ENCODE measurements around the gene PEX10.

Gene PEX10

GRCh38 chr1:2432441-2432844, 20.1 kb upstream of the PEX10 start:
- no peak for DNase-seq (ENCODE audit: low read depth)
- no peak for TF ChIP-seq CTCF (IDR thresholded peaks at IDR 0.05; ENCODE audit: low read length, missing control alignments)
- no peak overlapping the region for H3K4me3 ChIP-seq (replicated peaks; ENCODE audit: low read depth, low read length)

- no peak for TF ChIP-seq CTCF (IDR thresholded peaks at IDR 0.05; ENCODE audit: low read length, missing control alignments)
- no peak overlapping the region for H3K4me3 ChIP-seq (replicated peaks; ENCODE audit: low read depth, low read length)
- no peak for DNase-seq (ENCODE audit: low read depth)
Observed at GRCh38 chr1:2431518-2431917, 19.2 kb upstream of the PEX10 start.

- H3K4me3 ChIP-seq (replicated peaks; ENCODE audit: low read depth, low read length), result no peak overlapping the region
- DNase-seq (ENCODE audit: low read depth), result no peak
- TF ChIP-seq CTCF (IDR thresholded peaks at IDR 0.05; ENCODE audit: low read length, missing control alignments), result no peak
Observed at GRCh38 chr1:2431103-2431502, 18.7 kb upstream of the PEX10 start.

GRCh38 chr1:2430592-2430973, 18.2 kb upstream of the PEX10 start:
- no peak for DNase-seq (ENCODE audit: low read depth)
- H3K4me3 ChIP-seq (replicated peaks; ENCODE audit: low read depth, low read length), result no peak overlapping the region
- no peak for TF ChIP-seq CTCF (IDR thresholded peaks at IDR 0.05; ENCODE audit: low read length, missing control alignments)

- peak; percentile 24 for TF ChIP-seq CTCF (IDR thresholded peaks at IDR 0.05; ENCODE audit: low read length, missing control alignments)
- DNase-seq (ENCODE audit: low read depth), result no peak
- no peak overlapping the region for H3K4me3 ChIP-seq (replicated peaks; ENCODE audit: low read depth, low read length)
Observed at GRCh38 chr1:2429780-2430591, 17.6 kb upstream of the PEX10 start.

- no peak overlapping the region for H3K4me3 ChIP-seq (replicated peaks; ENCODE audit: low read depth, low read length)
- TF ChIP-seq CTCF (IDR thresholded peaks at IDR 0.05; ENCODE audit: low read length, missing control alignments), result no peak
- no peak for DNase-seq (ENCODE audit: low read depth)
Observed at GRCh38 chr1:2428490-2428889, 16.1 kb upstream of the PEX10 start.

GRCh38 chr1:2427976-2428375, 15.6 kb upstream of the PEX10 start:
- no peak for TF ChIP-seq CTCF (IDR thresholded peaks at IDR 0.05; ENCODE audit: low read length, missing control alignments)
- DNase-seq (ENCODE audit: low read depth), result no peak
- no peak overlapping the region for H3K4me3 ChIP-seq (replicated peaks; ENCODE audit: low read depth, low read length)

Data from fibroblast of pulmonary artery (primary cell).